ENCODE results near the gene GREB1. TPM values are rescaled to one million over a fixed set of nuclear protein-coding genes. Genes with fewer than 3 reads are reported as not detected.

The GREB1 gene
- total RNA-seq, 1 experiment from 2014 or later: 0.37 TPM

- POLR2A ChIA-PET (ENCODE audit: unreplicated experiment): no interaction called here
- H4K20me1 ChIP-seq (ENCODE audit: insufficient read depth): no peaks in the 10 kb centered on the region
- no peaks in the 10 kb centered on the region for H3K79me2 ChIP-seq (ENCODE audit: low read depth)
- intact Hi-C loops (cut with micrococcal nuclease; ENCODE audit: unreplicated experiment): loop anchor here (2.0 kb wide), 1 partner anchor 99 kb away; no protein-coding TSS in a partner anchor
- H3K4me3 ChIP-seq: no peak overlapping the region
- H3K9me2 ChIP-seq (ENCODE audit: insufficient read depth): no peaks in the 10 kb centered on the region
- H3K27ac ChIP-seq: no peak overlapping the region
- no peak for DNase-seq
- no peak for TF ChIP-seq EZH2 (IDR thresholded peaks at IDR 0.05; ENCODE audit: low read depth)
- TF ChIP-seq CTCF (conservative IDR thresholded peaks at IDR 0.05): no peak
- H3K4me2 ChIP-seq: no peak overlapping the region
- H3K27me3 ChIP-seq (ENCODE audit: insufficient read depth, low read depth): no peaks in the 10 kb centered on the region
- no peaks in the 10 kb centered on the region for H3K36me3 ChIP-seq (ENCODE audit: low read depth)
- no TSS peak for BruUV-seq (replicated peaks)
- H3K4me1 ChIP-seq (replicated peaks; ENCODE audit: insufficient read depth): peaks cover 33% of the 10 kb centered on the region
- H2AFZ ChIP-seq: no peak overlapping the region
- peaks cover 17% of the 10 kb centered on the region for H3F3A ChIP-seq (ENCODE audit: insufficient read depth, low read depth)
- no peaks in the 10 kb centered on the region for H3K9me3 ChIP-seq (ENCODE audit: insufficient read depth, low read depth)
- CTCF ChIA-PET: interaction anchor here (0.7 to 1.6 kb wide), 2 partner anchors 56 to 101 kb away, joined by 3 to 5 read pairs; no protein-coding TSS in a partner anchor
Measured at GRCh38 chr2:11683476-11683875, 149.6 kb downstream of the GREB1 start.

GRCh38 chr2:11683966-11684365 is 150.1 kb downstream of the GREB1 start:
- H3K36me3 ChIP-seq (ENCODE audit: low read depth): no peaks in the 10 kb centered on the region
- no peaks in the 10 kb centered on the region for H3K9me2 ChIP-seq (ENCODE audit: insufficient read depth)
- no peak for TF ChIP-seq EZH2 (IDR thresholded peaks at IDR 0.05; ENCODE audit: low read depth)
- no peak for TF ChIP-seq CTCF (conservative IDR thresholded peaks at IDR 0.05)
- H3K27me3 ChIP-seq (ENCODE audit: insufficient read depth, low read depth): no peaks in the 10 kb centered on the region
- no peak overlapping the region for H3K27ac ChIP-seq
- no TSS peak for BruUV-seq (replicated peaks)
- intact Hi-C loops (cut with micrococcal nuclease; ENCODE audit: unreplicated experiment): loop anchor here (2.0 kb wide), 1 partner anchor 99 kb away; no protein-coding TSS in a partner anchor
- no peak overlapping the region for H2AFZ ChIP-seq
- H3K4me1 ChIP-seq (replicated peaks; ENCODE audit: insufficient read depth): peaks cover 38% of the 10 kb centered on the region
- no peaks in the 10 kb centered on the region for H4K20me1 ChIP-seq (ENCODE audit: insufficient read depth)
- H3K9me3 ChIP-seq (ENCODE audit: insufficient read depth, low read depth): no peaks in the 10 kb centered on the region
- CTCF ChIA-PET: interaction anchor here (0.7 kb wide), 1 partner anchor 55 kb away, joined by 3 read pairs; no protein-coding TSS in a partner anchor
- H3K4me2 ChIP-seq: no peak overlapping the region
- POLR2A ChIA-PET (ENCODE audit: unreplicated experiment): no interaction called here
- no peak overlapping the region for H3K4me3 ChIP-seq
- H3K79me2 ChIP-seq (ENCODE audit: low read depth): no peaks in the 10 kb centered on the region
- H3F3A ChIP-seq (ENCODE audit: insufficient read depth, low read depth): peaks cover 22% of the 10 kb centered on the region
- no peak for DNase-seq

GRCh38 chr2:11684894-11685460 is 151.1 kb downstream of the GREB1 start:
- H3K4me1 ChIP-seq (replicated peaks; ENCODE audit: insufficient read depth): peaks cover 44% of the 10 kb centered on the region
- no peaks in the 10 kb centered on the region for H3K9me3 ChIP-seq (ENCODE audit: insufficient read depth, low read depth)
- no peak overlapping the region for H2AFZ ChIP-seq
- no peaks in the 10 kb centered on the region for H3K27me3 ChIP-seq (ENCODE audit: insufficient read depth, low read depth)
- POLR2A ChIA-PET (ENCODE audit: unreplicated experiment): no interaction called here
- H3F3A ChIP-seq (ENCODE audit: insufficient read depth, low read depth): peaks cover 32% of the 10 kb centered on the region
- no peak for DNase-seq
- no peak overlapping the region for H3K4me2 ChIP-seq
- no peaks in the 10 kb centered on the region for H4K20me1 ChIP-seq (ENCODE audit: insufficient read depth)
- H3K4me3 ChIP-seq: no peak overlapping the region
- H3K36me3 ChIP-seq (ENCODE audit: low read depth): no peaks in the 10 kb centered on the region
- intact Hi-C loops (cut with micrococcal nuclease; ENCODE audit: unreplicated experiment): loop anchor here (5.0 kb wide), 1 partner anchor 553 kb away; a partner anchor contains a TSS
- CTCF ChIA-PET: no interaction called here
- no peak for TF ChIP-seq EZH2 (IDR thresholded peaks at IDR 0.05; ENCODE audit: low read depth)
- no peak for TF ChIP-seq CTCF (conservative IDR thresholded peaks at IDR 0.05)
- H3K79me2 ChIP-seq (ENCODE audit: low read depth): no peaks in the 10 kb centered on the region
- H3K9me2 ChIP-seq (ENCODE audit: insufficient read depth): no peaks in the 10 kb centered on the region
- no TSS peak for BruUV-seq (replicated peaks)
- H3K27ac ChIP-seq: no peak overlapping the region
